Cardiac muscle cell (in vitro differentiated cells and primary cell): Measurements from ENCODE around the gene TMEM255B. TPM values are rescaled to one million over a fixed set of nuclear protein-coding genes. Genes with fewer than 3 reads are reported as not detected.
A peak's percentile ranks its signal among the peaks of the same experiment; 100 is the strongest.

Experiments used
- DNase-seq, 2 donors: peaks; one replicate each; pipeline versions ENCODE4 v3.0.0 to v3.0.0-alpha.2; 2010 to 2017; ENCODE audit warnings: low read depth in 1 of 2, low spot score in 1 of 2
- H3K27ac ChIP-seq: fragments of 200-600 bp; sonication (generic); 2 replicates; pipeline ENCODE4 v1.5.1; 2016
- H3K27me3 ChIP-seq: fragments of 200-600 bp; sonication (generic); 2 replicates; pipeline ENCODE4 v1.6.0; 2016; ENCODE audit warnings: control low read depth
- H3K36me3 ChIP-seq: fragments of 200-600 bp; sonication (generic); 2 replicates; pipeline ENCODE4 v1.5.1; 2016; ENCODE audit warnings: control low read depth
- H3K4me1 ChIP-seq: fragments of 200-600 bp; sonication (generic); 2 replicates; pipeline ENCODE4 v1.8.1; 2017; ENCODE audit warnings: low read depth, mild to moderate bottlenecking, mixed run types
- H3K4me3 ChIP-seq: fragments of 200-600 bp; sonication (generic); 2 replicates; pipeline ENCODE4 v1.5.1; 2016; ENCODE audit warnings: mild to moderate bottlenecking
- H3K9me3 ChIP-seq: fragments of 200-600 bp; sonication (generic); 2 replicates; pipeline ENCODE4 v1.5.1; 2017; ENCODE audit warnings: low read depth, mild to moderate bottlenecking, control low read depth
- CTCF ChIP-seq: IDR thresholded peaks from 2 replicates; pipeline ENCODE4 v1.5.1; 2012; ENCODE audit warnings: low read depth, mild to moderate bottlenecking, low read length
- polyA plus RNA-seq: library from polyadenylated mRNA; unstranded; fragments of >200 nt; fragmentation: Nextera tagmentation; extraction: Ambion mirVana; gene quantifications from 2 replicates; pipeline ENCODE4 v1.2.1, GENCODE V29; 2016
- total RNA-seq: library from RNA; depleted of rRNA; stranded (reverse); fragments of >200 nt; gene quantifications from 2 replicates; pipeline ENCODE4 v1.2.3, GENCODE V29; 2016

TMEM255B gene
- total and polyA plus RNA-seq, 2 experiments from 2014 or later: 0.17 TPM; not detected in 1

GRCh38 chr13:113775451-113776145 is 16.6 kb downstream of the TMEM255B start:
- no peaks in the 10 kb centered on the region for H3K36me3 ChIP-seq
- no peak for DNase-seq
- peaks cover 12% of the 10 kb centered on the region for H3K27me3 ChIP-seq
- H3K4me1 ChIP-seq: no peaks in the 10 kb centered on the region
- H3K27ac ChIP-seq: no peak overlapping the region
- H3K9me3 ChIP-seq: no peaks in the 10 kb centered on the region
- no peak for TF ChIP-seq CTCF
- no peak overlapping the region for H3K4me3 ChIP-seq

- no peak overlapping the region for H3K27ac ChIP-seq
- H3K27me3 ChIP-seq: peaks cover 18% of the 10 kb centered on the region
- no peak overlapping the region for H3K4me3 ChIP-seq
- H3K9me3 ChIP-seq: no peaks in the 10 kb centered on the region
- H3K4me1 ChIP-seq: no peaks in the 10 kb centered on the region
- DNase-seq: no peak
- no peak for TF ChIP-seq CTCF
- H3K36me3 ChIP-seq: no peaks in the 10 kb centered on the region
Observed at GRCh38 chr13:113776231-113777125, 17.5 kb downstream of the TMEM255B start.

GRCh38 chr13:113777311-113778260 is 18.6 kb downstream of the TMEM255B start:
- Histone ChIP-seq H3K4me1 (no peaks in the 10 kb centered on the region), H3K27me3 (peaks cover 20% of the 10 kb centered on the region), H3K36me3 (no peaks in the 10 kb centered on the region), H3K4me3 (no peak overlapping the region), H3K9me3 (no peaks in the 10 kb centered on the region), H3K27ac (no peak overlapping the region)
- DNase-seq: peak; percentile 44 to 81
- TF ChIP-seq CTCF: no peak

GRCh38 chr13:113781571-113781970 is 22.5 kb downstream of the TMEM255B start:
- no peaks in the 10 kb centered on the region for H3K4me1 ChIP-seq
- peaks cover 20% of the 10 kb centered on the region for H3K27me3 ChIP-seq
- no peaks in the 10 kb centered on the region for H3K9me3 ChIP-seq
- H3K27ac ChIP-seq: no peak overlapping the region
- no peak overlapping the region for H3K4me3 ChIP-seq
- DNase-seq: no peak
- no peak for TF ChIP-seq CTCF
- H3K36me3 ChIP-seq: no peaks in the 10 kb centered on the region

- no peak for DNase-seq
- Histone ChIP-seq H3K27me3 (peaks cover 20% of the 10 kb centered on the region), H3K4me3 (no peak overlapping the region), H3K27ac (no peak overlapping the region), H3K36me3 (no peaks in the 10 kb centered on the region), H3K4me1 (no peaks in the 10 kb centered on the region), H3K9me3 (no peaks in the 10 kb centered on the region)
- no peak for TF ChIP-seq CTCF
Observed at GRCh38 chr13:113782472-113782871, 23.4 kb downstream of the TMEM255B start.
